ENCODE measurements around the gene TTC39B. TPM values are rescaled to one million over a fixed set of nuclear protein-coding genes. Genes with fewer than 3 reads are reported as not detected.

The TTC39B gene
- total RNA-seq, 1 donor from 2014 or later, result 3.1 TPM

DNA sequence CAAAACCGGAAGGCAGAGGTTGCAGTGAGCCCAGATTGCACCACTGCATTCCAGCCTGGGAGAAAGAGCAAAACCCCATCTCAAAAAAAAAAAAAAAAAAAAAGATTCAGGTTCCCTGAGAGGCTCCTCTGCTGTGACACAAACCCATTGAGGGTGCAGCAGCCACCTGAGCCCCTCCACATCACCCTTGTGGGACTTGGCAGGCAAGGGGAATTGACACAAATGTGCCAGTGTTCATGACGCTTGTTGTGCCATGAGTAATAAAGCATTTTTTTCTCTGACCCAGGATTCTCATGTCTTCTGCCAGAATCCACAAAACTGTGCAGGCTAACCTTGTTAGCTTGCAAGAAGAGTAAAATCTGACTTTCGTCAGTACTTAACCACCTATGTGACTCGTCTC lies 149.6 kb downstream of the TTC39B start:
- no peaks in the 10 kb centered on the region for H3K36me3 Mint-ChIP-seq (ENCODE audit: unreplicated experiment)
- no peak overlapping the region for H3K27ac Mint-ChIP-seq (ENCODE audit: unreplicated experiment)
- H3K4me3 Mint-ChIP-seq (ENCODE audit: unreplicated experiment), result no peak overlapping the region
- no peaks in the 10 kb centered on the region for H3K9me3 Mint-ChIP-seq (ENCODE audit: unreplicated experiment)
- DNase-seq, result no peak
- H3K27me3 Mint-ChIP-seq (ENCODE audit: unreplicated experiment), result no peaks in the 10 kb centered on the region
- peaks cover 18% of the 10 kb centered on the region for H3K4me1 Mint-ChIP-seq (ENCODE audit: low read depth, unreplicated experiment)
- TF ChIP-seq, protein P1, sequence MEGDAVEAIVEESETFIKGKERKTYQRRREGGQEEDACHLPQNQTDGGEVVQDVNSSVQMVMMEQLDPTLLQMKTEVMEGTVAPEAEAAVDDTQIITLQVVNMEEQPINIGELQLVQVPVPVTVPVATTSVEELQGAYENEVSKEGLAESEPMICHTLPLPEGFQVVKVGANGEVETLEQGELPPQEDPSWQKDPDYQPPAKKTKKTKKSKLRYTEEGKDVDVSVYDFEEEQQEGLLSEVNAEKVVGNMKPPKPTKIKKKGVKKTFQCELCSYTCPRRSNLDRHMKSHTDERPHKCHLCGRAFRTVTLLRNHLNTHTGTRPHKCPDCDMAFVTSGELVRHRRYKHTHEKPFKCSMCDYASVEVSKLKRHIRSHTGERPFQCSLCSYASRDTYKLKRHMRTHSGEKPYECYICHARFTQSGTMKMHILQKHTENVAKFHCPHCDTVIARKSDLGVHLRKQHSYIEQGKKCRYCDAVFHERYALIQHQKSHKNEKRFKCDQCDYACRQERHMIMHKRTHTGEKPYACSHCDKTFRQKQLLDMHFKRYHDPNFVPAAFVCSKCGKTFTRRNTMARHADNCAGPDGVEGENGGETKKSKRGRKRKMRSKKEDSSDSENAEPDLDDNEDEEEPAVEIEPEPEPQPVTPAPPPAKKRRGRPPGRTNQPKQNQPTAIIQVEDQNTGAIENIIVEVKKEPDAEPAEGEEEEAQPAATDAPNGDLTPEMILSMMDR (IDR thresholded peaks at IDR 0.05; ENCODE audit: partially characterized antibody, unreplicated experiment), result no peak

DNA sequence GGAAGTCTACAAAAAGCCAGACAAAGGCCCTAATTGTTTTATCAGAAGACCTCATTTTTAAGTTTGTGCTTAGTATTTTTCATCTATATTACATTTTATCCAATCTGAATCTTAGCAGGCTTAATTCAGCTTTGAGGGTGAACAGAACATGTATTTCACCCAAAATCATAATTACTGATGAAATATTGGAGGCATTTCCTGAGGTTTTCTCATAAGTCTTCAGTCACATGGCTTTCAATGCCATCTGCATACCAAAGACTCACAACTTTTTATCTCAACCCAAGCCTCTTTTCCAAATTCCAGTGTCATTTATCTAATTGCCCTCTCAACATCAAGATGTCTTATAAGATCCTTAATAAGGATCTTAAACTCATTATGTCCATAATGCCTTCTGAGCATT lies 150.8 kb downstream of the TTC39B start:
- TF ChIP-seq, protein P1 (IDR thresholded peaks at IDR 0.05; ENCODE audit: partially characterized antibody, unreplicated experiment), result no peak
- Mint-ChIP-seq H3K36me3 (ENCODE audit: unreplicated experiment) (no peaks in the 10 kb centered on the region), H3K4me3 (ENCODE audit: unreplicated experiment) (no peak overlapping the region), H3K27me3 (ENCODE audit: unreplicated experiment) (no peaks in the 10 kb centered on the region), H3K27ac (ENCODE audit: unreplicated experiment) (no peak overlapping the region), H3K9me3 (ENCODE audit: unreplicated experiment) (no peaks in the 10 kb centered on the region), H3K4me1 (ENCODE audit: low read depth, unreplicated experiment) (peaks cover 24% of the 10 kb centered on the region)
- no peak for DNase-seq

DNA sequence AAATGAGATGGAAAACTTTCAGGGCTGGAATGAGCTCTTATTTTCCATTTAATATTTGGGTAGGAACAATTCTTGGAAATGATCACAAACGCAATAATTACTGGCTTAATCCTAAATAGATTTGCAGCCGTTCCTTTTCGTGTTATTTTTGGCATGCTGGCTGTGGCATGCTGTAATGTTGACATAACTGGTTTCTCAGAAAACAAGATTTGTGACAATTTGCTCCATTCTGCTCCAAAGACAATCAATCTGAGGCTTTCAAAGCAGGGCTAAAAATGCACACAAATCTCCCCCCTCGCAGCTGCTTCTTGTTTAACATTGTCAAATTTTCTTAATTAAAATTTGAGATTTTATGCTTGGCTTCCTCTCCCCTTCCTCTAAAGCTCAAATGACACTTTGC lies 151.2 kb downstream of the TTC39B start:
- Mint-ChIP-seq H3K9me3 (ENCODE audit: unreplicated experiment) (no peaks in the 10 kb centered on the region), H3K27me3 (ENCODE audit: unreplicated experiment) (no peaks in the 10 kb centered on the region), H3K36me3 (ENCODE audit: unreplicated experiment) (no peaks in the 10 kb centered on the region), H3K4me1 (ENCODE audit: low read depth, unreplicated experiment) (peaks cover 24% of the 10 kb centered on the region), H3K4me3 (ENCODE audit: unreplicated experiment) (no peak overlapping the region), H3K27ac (ENCODE audit: unreplicated experiment) (no peak overlapping the region)
- no peak for DNase-seq
- TF ChIP-seq, protein P1 (IDR thresholded peaks at IDR 0.05; ENCODE audit: partially characterized antibody, unreplicated experiment), result no peak

DNA sequence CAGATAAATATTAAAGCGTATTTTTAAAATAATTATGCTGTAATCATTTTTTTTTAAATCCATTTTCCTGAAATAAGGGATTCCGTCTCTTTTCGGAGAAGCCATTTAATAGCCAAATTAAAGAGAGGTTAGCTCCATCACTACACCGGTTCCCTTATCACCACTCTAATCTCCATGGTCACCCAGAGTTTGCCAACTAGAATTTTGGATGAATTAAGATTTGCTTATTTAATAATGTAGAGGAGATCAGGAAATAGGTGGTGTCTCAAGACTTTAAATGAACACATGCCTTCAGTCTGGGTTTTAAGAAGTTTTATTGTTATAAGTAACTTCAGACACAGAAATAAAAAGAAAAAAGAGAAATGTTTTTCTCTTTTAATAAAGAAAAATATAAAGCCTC lies 151.7 kb downstream of the TTC39B start:
- H3K4me1 Mint-ChIP-seq (ENCODE audit: low read depth, unreplicated experiment), result peaks cover 24% of the 10 kb centered on the region
- no peak overlapping the region for H3K4me3 Mint-ChIP-seq (ENCODE audit: unreplicated experiment)
- H3K27me3 Mint-ChIP-seq (ENCODE audit: unreplicated experiment), result no peaks in the 10 kb centered on the region
- no peak overlapping the region for H3K27ac Mint-ChIP-seq (ENCODE audit: unreplicated experiment)
- TF ChIP-seq, protein P1 (IDR thresholded peaks at IDR 0.05; ENCODE audit: partially characterized antibody, unreplicated experiment), result no peak
- peaks cover under 1% of the 10 kb centered on the region for H3K36me3 Mint-ChIP-seq (ENCODE audit: unreplicated experiment)
- H3K9me3 Mint-ChIP-seq (ENCODE audit: unreplicated experiment), result no peaks in the 10 kb centered on the region
- no peak for DNase-seq

DNA sequence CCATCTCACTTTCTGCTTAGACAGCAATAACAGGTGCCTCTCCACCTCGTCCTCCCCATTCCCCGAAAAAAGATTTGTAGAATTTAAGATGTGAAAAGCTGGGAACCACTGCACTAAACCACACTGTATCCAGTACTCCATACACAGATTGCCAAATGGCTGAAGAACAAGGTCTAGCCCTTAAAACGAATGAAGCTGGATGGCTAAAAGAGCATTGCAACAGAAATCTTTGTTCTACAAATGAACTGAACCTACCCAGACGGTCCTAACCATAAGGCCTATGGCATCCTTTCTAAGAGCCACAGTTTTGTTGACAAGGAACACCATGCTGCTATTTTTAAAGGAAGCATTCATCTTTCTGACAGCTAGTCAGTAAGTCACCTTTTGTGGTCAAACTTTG lies 152.3 kb downstream of the TTC39B start:
- H3K27me3 Mint-ChIP-seq (ENCODE audit: unreplicated experiment), result no peaks in the 10 kb centered on the region
- no peak for DNase-seq
- H3K9me3 Mint-ChIP-seq (ENCODE audit: unreplicated experiment), result no peaks in the 10 kb centered on the region
- no peak overlapping the region for H3K4me3 Mint-ChIP-seq (ENCODE audit: unreplicated experiment)
- H3K4me1 Mint-ChIP-seq (ENCODE audit: low read depth, unreplicated experiment), result peaks cover 24% of the 10 kb centered on the region
- H3K36me3 Mint-ChIP-seq (ENCODE audit: unreplicated experiment), result peaks cover 4% of the 10 kb centered on the region
- H3K27ac Mint-ChIP-seq (ENCODE audit: unreplicated experiment), result no peak overlapping the region
- TF ChIP-seq, protein P1 (IDR thresholded peaks at IDR 0.05; ENCODE audit: partially characterized antibody, unreplicated experiment), result no peak

Data from glutamatergic neuron (in vitro differentiated cells).